B cell (primary cell): Measurements from ENCODE around the gene AREL1. TPM values are rescaled to one million over a fixed set of nuclear protein-coding genes. Genes with fewer than 3 reads are reported as not detected.

ENCODE experiments used
- ATAC-seq: fragments of 200-7000 bp; cut with Tn5 transposase; one replicate; pipeline ENCODE4 v1.10.0; 2021; ENCODE audit warnings: low read depth, mild to moderate bottlenecking, moderate number of reproducible peaks, moderate library complexity
- CTCF ChIA-PET: fragments of 350-600 bp; sonication (Branson Sonifier 250); formaldehyde crosslinking; loops from one replicate; lab custom pipeline; 2021; ENCODE audit warnings: antibody characterized with exemption, inconsistent platforms; lab: Charles Lee
- POLR2A ChIA-PET: fragments of 350-600 bp; sonication (Branson Sonifier 250); formaldehyde crosslinking; loops from one replicate; lab custom pipeline; 2021; ENCODE audit warnings: antibody characterized with exemption; lab: Charles Lee
- DNase-seq: peaks from one replicate; pipeline ENCODE4 v3.0.0; 2013
- H2AFZ ChIP-seq: 2 replicates; pipeline ENCODE4 v1.6.1; 2012; ENCODE audit warnings: mild to moderate bottlenecking, low read depth, low read length; ENCODE audit not compliant: insufficient read depth, poor library complexity, severe bottlenecking
- H3K27ac ChIP-seq, 2 donors: 1 replicate in 1 of 2; 2 replicates in 1 of 2; pipeline ENCODE4 v1.5.1; 2012 to 2013; ENCODE audit warnings: low read length in 2 of 2, mild to moderate bottlenecking in 2 of 2, moderate library complexity in 1 of 2
- H3K27me3 ChIP-seq, 4 experiments: fragments of 200-600 bp in 1 of 4; sonication (generic) in 1 of 4; replicated peaks in 1 of 4; 1 replicate in 2 of 4; 2 replicates in 2 of 4; pipeline versions ENCODE4 v1.6.1 to v1.7.0; 2013 to 2016; ENCODE audit warnings: low read length in 3 of 4, mild to moderate bottlenecking in 2 of 4, mixed read lengths in 1 of 4, moderate library complexity in 1 of 4; ENCODE audit not compliant: insufficient read depth in 4 of 4, control insufficient read depth in 3 of 4; ENCODE audit errors: control extremely low read depth in 1 of 4
- H3K36me3 ChIP-seq, 2 experiments: replicated peaks in 1 of 2; 1 replicate in 1 of 2; 2 replicates in 1 of 2; pipeline versions ENCODE4 v1.6.1 to v1.7.1; 2013; ENCODE audit warnings: low read length in 1 of 2; ENCODE audit not compliant: insufficient read depth in 2 of 2, control insufficient read depth in 1 of 2; ENCODE audit errors: control extremely low read depth in 1 of 2, extremely low read depth in 1 of 2
- H3K4me1 ChIP-seq, 2 donors: fragments of 200-600 bp in 1 of 2; sonication (generic) in 1 of 2; 1 replicate in 1 of 2; 2 replicates in 1 of 2; pipeline versions ENCODE4 v1.5.1 to v1.6.1; 2013 to 2017; ENCODE audit warnings: low read length in 2 of 2; ENCODE audit not compliant: control insufficient read depth in 2 of 2, insufficient read depth in 2 of 2
- H3K4me2 ChIP-seq: replicated peaks from 2 replicates; pipeline ENCODE3; 2012; ENCODE audit warnings: mild to moderate bottlenecking, low read depth, low read length; ENCODE audit not compliant: poor library complexity, severe bottlenecking
- H3K4me3 ChIP-seq, 5 experiments: fragments of 200-600 bp in 1 of 5; sonication (generic) in 1 of 5; 1 replicate in 3 of 5; 2 replicates in 2 of 5; pipeline versions ENCODE4 v1.5.1 to v1.7.0; 2011 to 2016; ENCODE audit warnings: low read length in 4 of 5, mild to moderate bottlenecking in 4 of 5, low read depth in 2 of 5, control low read depth in 1 of 5, moderate library complexity in 1 of 5; ENCODE audit not compliant: insufficient read depth in 1 of 5; ENCODE audit errors: control extremely low read depth in 1 of 5, extremely low read depth in 1 of 5
- H3K79me2 ChIP-seq: fragments of 200-600 bp; sonication (generic); one replicate; pipeline ENCODE4 v1.6.0; 2016; ENCODE audit warnings: low read length; ENCODE audit not compliant: control insufficient read depth, insufficient read depth
- H3K9ac ChIP-seq: fragments of 200-600 bp; sonication (generic); 2 replicates; pipeline ENCODE4 v1.6.1; 2017; ENCODE audit warnings: mild to moderate bottlenecking, low read length, moderate library complexity
- H3K9me3 ChIP-seq, 3 donors: one replicate each; pipeline versions ENCODE4 v1.6.1 to v1.7.1; 2013; ENCODE audit warnings: low read length in 2 of 3; ENCODE audit not compliant: control insufficient read depth in 2 of 3, insufficient read depth in 1 of 3; ENCODE audit errors: control extremely low read depth in 1 of 3
- H4K20me1 ChIP-seq: 2 replicates; pipeline ENCODE4 v1.6.0; 2012; ENCODE audit warnings: mild to moderate bottlenecking, low read length; ENCODE audit not compliant: insufficient read depth, control insufficient read depth, poor library complexity, severe bottlenecking
- H3K27ac Mint-ChIP-seq: one replicate; pipeline ENCODE4 v1.8.0; 2021; ENCODE audit warnings: mixed read lengths
- H3K27me3 Mint-ChIP-seq: one replicate; pipeline ENCODE4 v1.8.0; 2021; ENCODE audit warnings: mixed read lengths
- H3K4me1 Mint-ChIP-seq: one replicate; pipeline ENCODE4 v1.8.0; 2021; ENCODE audit warnings: mixed read lengths
- H3K4me3 Mint-ChIP-seq: one replicate; pipeline ENCODE4 v1.8.0; 2021; ENCODE audit warnings: mixed read lengths
- H3K9me3 Mint-ChIP-seq: one replicate; pipeline ENCODE4 v1.8.0; 2022; ENCODE audit warnings: mixed read lengths; ENCODE audit not compliant: insufficient read depth
- EZH2 ChIP-seq: IDR thresholded peaks from 2 replicates; pipeline ENCODE4 v1.6.1; 2012; ENCODE audit warnings: borderline replicate concordance, low read depth, mild to moderate bottlenecking, moderate library complexity, low read length; ENCODE audit not compliant: insufficient read depth, poor library complexity, severe bottlenecking
- WGBS: methylation state at CpG from one replicate; pipeline ENCODE4 v1.1.5; 2013; ENCODE audit warnings: missing lambda C conversion rate; ENCODE audit not compliant: insufficient coverage; 5-methylcytosine and 5-hydroxymethylcytosine counted together
- intact Hi-C: fragments of 100-400 bp; cut with micrococcal nuclease; formaldehyde crosslinking; loops from one replicate; pipeline ENCODE4 v1.10.0; 2022
- polyA plus RNA-seq: library from polyadenylated mRNA; depleted of rRNA; stranded (reverse); fragments of >200 nt; gene quantifications from 2 replicates; pipeline ENCODE4 v1.2.3, GENCODE V29; 2012
- total RNA-seq, 2 donors: library from RNA; stranded (reverse); fragments of 120-200 nt in 1 of 2; gene quantifications; 1 replicate in 1 of 2; 2 replicates in 1 of 2; pipeline versions ENCODE4 v1.2.3 to v1.2.4, GENCODE V29; 2013 to 2022
- TF ChIP-seq, protein P1 (sequence below): fragments of 200-600 bp; IDR thresholded peaks from one replicate; pipeline ENCODE4 v1.8.0; 2022; ENCODE audit warnings: antibody characterized with exemption, mild to moderate bottlenecking

Gene AREL1
- total and polyA plus RNA-seq, 2 donors (not counting 1 experiment from before 2014, with no cell fraction given): 19.2 to 39.4 TPM

GRCh38 chr14:74648601-74649000, 64.3 kb downstream of the AREL1 start:
- Mint-ChIP-seq H3K9me3 (no peaks in the 10 kb centered on the region), H3K27me3 (peaks cover 11% of the 10 kb centered on the region), H3K4me1 (no peaks in the 10 kb centered on the region), H3K4me3 (no peak overlapping the region), H3K27ac (no peak overlapping the region)
- Histone ChIP-seq H3K79me2 (no peaks in the 10 kb centered on the region), H4K20me1 (no peaks in the 10 kb centered on the region), H3K9me3 (no peaks in the 10 kb centered on the region), H3K4me1 (no peaks in the 10 kb centered on the region), H3K4me3 (no peak overlapping the region), H3K36me3 (no peaks in the 10 kb centered on the region), H2AFZ (no peak overlapping the region), H3K27ac (no peak overlapping the region), H3K9ac (no peak overlapping the region), H3K27me3 (peaks cover 0 to 6% (median 1%) of the 10 kb centered on the region in 4 experiments), H3K4me2 (no peak overlapping the region)
- CTCF ChIA-PET: interaction anchor here (0.6 to 1.2 kb wide), 2 partner anchors 40 to 190 kb away, joined by 3 read pairs; no protein-coding TSS in a partner anchor
- WGBS: 88% methylated on average over 6 of the region's 7 CpGs
- ATAC-seq (no peak), DNase-seq (no peak)
- POLR2A ChIA-PET: no interaction called here
- intact Hi-C loops: no loop called here
- no peak for TF ChIP-seq EZH2
- TF ChIP-seq, protein P1, sequence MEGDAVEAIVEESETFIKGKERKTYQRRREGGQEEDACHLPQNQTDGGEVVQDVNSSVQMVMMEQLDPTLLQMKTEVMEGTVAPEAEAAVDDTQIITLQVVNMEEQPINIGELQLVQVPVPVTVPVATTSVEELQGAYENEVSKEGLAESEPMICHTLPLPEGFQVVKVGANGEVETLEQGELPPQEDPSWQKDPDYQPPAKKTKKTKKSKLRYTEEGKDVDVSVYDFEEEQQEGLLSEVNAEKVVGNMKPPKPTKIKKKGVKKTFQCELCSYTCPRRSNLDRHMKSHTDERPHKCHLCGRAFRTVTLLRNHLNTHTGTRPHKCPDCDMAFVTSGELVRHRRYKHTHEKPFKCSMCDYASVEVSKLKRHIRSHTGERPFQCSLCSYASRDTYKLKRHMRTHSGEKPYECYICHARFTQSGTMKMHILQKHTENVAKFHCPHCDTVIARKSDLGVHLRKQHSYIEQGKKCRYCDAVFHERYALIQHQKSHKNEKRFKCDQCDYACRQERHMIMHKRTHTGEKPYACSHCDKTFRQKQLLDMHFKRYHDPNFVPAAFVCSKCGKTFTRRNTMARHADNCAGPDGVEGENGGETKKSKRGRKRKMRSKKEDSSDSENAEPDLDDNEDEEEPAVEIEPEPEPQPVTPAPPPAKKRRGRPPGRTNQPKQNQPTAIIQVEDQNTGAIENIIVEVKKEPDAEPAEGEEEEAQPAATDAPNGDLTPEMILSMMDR: no peak

DNA sequence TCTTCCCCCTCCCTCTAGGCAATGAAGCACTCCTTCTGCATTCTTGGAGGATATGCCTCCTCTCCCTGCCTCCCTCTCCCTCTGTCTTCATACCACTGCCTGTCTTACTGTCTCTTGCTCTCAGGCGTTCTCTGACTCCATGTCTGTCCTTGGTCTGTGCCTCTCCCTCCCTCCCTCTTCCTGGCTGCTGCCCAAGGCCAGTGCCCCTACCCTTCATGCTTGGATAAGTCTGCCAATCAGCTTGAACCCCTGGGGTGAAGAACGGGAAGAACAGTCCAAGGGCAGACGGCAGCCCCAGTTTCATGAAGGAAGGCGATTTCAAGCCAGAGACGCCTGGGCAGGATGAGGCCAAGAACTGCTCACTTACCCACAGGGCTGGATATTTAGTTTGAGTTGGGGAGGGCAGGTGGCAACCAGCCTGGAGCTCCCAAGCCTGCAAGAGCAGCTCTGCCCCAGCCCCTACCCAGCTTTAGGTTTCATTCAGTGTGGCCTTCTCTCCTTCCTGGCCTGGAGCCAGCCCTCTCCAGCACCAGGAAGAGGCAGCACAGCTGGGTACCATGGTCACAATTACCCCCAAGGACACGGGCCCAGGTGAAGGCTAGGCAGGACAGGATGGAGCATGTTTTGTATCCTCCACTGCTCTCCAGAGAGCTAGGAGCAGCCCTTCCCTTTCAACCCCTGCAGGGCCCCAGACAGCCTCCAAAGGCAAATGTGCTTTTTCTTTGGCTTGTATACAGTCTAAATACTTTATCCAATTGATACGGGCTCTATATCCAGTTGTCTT, 65.0 kb downstream of the AREL1 start:
- intact Hi-C loops: no loop called here
- no peak overlapping the region for H3K27ac ChIP-seq
- H3K4me3 ChIP-seq: no peak overlapping the region
- H2AFZ ChIP-seq: no peak overlapping the region
- no peaks in the 10 kb centered on the region for H3K4me1 Mint-ChIP-seq
- ChIA-PET POLR2A (no interaction called here), CTCF (interaction anchor here (1.2 kb wide), 1 partner anchor 39 kb away, joined by 3 read pairs; no protein-coding TSS in a partner anchor)
- peaks cover 15% of the 10 kb centered on the region for H3K27me3 Mint-ChIP-seq
- DNase-seq (no peak), ATAC-seq (no peak)
- no peaks in the 10 kb centered on the region for H4K20me1 ChIP-seq
- peaks cover 0 to 6% (median 1%) of the 10 kb centered on the region in 4 experiments for H3K27me3 ChIP-seq
- no peak overlapping the region for H3K4me3 Mint-ChIP-seq
- no peak overlapping the region for H3K27ac Mint-ChIP-seq
- WGBS: 41% methylated on average over 5 of the region's 7 CpGs
- no peak for TF ChIP-seq EZH2
- TF ChIP-seq, protein P1: no peak
- H3K36me3 ChIP-seq: no peaks in the 10 kb centered on the region
- H3K9ac ChIP-seq: no peak overlapping the region
- no peaks in the 10 kb centered on the region for H3K79me2 ChIP-seq
- no peak overlapping the region for H3K4me2 ChIP-seq
- no peaks in the 10 kb centered on the region for H3K9me3 ChIP-seq
- no peaks in the 10 kb centered on the region for H3K4me1 ChIP-seq
- H3K9me3 Mint-ChIP-seq: no peaks in the 10 kb centered on the region
